M059J (cell line): Measurements from ENCODE around the gene KRT5. TPM values are rescaled to one million over a fixed set of nuclear protein-coding genes. Genes with fewer than 3 reads are reported as not detected.
"Not testable (repeated sequence)": the region's sequence is repeated elsewhere in the genome, so short reads cannot be mapped to it uniquely, and the experiment has no call there.

Experiments
- DNase-seq: peaks from one replicate; pipeline ENCODE4 v3.0.0-alpha.2; 2012; ENCODE audit warnings: low read depth
- total RNA-seq: library from RNA; depleted of rRNA; stranded (reverse); fragments of >200 nt; shearing (Covaris generic); gene quantifications from 2 replicates; pipeline ENCODE4 v1.2.3, GENCODE V29; 2014; rRNA removed

KRT5 gene
- total RNA-seq, 1 experiment from 2014 or later = not detected

GRCh38 chr12:52494518-52494917 is 25.7 kb downstream of the KRT5 start:
- DNase-seq = peak; percentile 6

GRCh38 chr12:52494100-52494499 is 26.1 kb downstream of the KRT5 start:
- DNase-seq = no peak

GRCh38 chr12:52493172-52493571 is 27.0 kb downstream of the KRT5 start, which contains the start of gene KRT6A:
Gene KRT6A, minus strand, starts transcription at chr12:52493257. Its CDS starts 69 bp downstream, at chr12:52493188.
- no peak for DNase-seq

GRCh38 chr12:52492405-52492804 is 27.8 kb downstream of the KRT5 start:
- DNase-seq = not testable (repeated sequence)

- not testable (repeated sequence) for DNase-seq
These were observed 28.7 kb downstream of the KRT5 start for GRCh38 chr12:52491495-52491894.

- no peak for DNase-seq
These were observed 31.5 kb downstream of the KRT5 start for GRCh38 chr12:52488736-52489135.

GRCh38 chr12:52487744-52488443 is 32.3 kb downstream of the KRT5 start:
- DNase-seq = not testable (repeated sequence)

- no peak for DNase-seq
These were observed 33.0 kb downstream of the KRT5 start for GRCh38 chr12:52487211-52487610.

GRCh38 chr12:52486166-52487105 is 33.8 kb downstream of the KRT5 start:
- no peak for DNase-seq

GRCh38 chr12:52480073-52480472 is 40.1 kb downstream of the KRT5 start:
- no peak for DNase-seq

- DNase-seq = no peak
These were observed 42.5 kb downstream of the KRT5 start for GRCh38 chr12:52477651-52478050.

- no peak for DNase-seq
These were observed 46.0 kb downstream of the KRT5 start for GRCh38 chr12:52474212-52474611.

- DNase-seq = no peak
These were observed 46.4 kb downstream of the KRT5 start, which contains the start of gene KRT6C for GRCh38 chr12:52473768-52474167. Gene KRT6C, minus strand, starts transcription at chr12:52473805. Its CDS starts 68 bp downstream, at chr12:52473737.

GRCh38 chr12:52469853-52470252 is 50.3 kb downstream of the KRT5 start:
- no peak for DNase-seq

GRCh38 chr12:52464897-52465296 is 55.3 kb downstream of the KRT5 start:
- DNase-seq = no peak

Other genes starting within 250 kb of the KRT5 start
- gene KRT86, start 245.7 kb downstream of the KRT5 start, total RNA-seq = 5.8 and 8.1 TPM in 2 replicates
- gene KRT81, start 228.9 kb downstream of the KRT5 start, total RNA-seq = 320 and 412 TPM in 2 replicates
- 0.22 TPM in 1 of 2 replicates, not detected in the other for gene KRT83, start 199.0 kb downstream of the KRT5 start, total RNA-seq
- gene KRT85, start 152.9 kb downstream of the KRT5 start, total RNA-seq = not detected in 2 replicates
- gene KRT84, start 134.7 kb downstream of the KRT5 start, total RNA-seq = not detected in 2 replicates
- not detected in 2 replicates for gene KRT82, start 114.1 kb downstream of the KRT5 start, total RNA-seq
- gene KRT75, start 86.0 kb downstream of the KRT5 start, total RNA-seq = 0.02 TPM in 1 of 2 replicates, not detected in the other
- not detected in 2 replicates for gene KRT6B, start 68.2 kb downstream of the KRT5 start, total RNA-seq
- gene KRT6C, start 46.6 kb downstream of the KRT5 start, total RNA-seq = not detected in 2 replicates
- not detected in 2 replicates for gene KRT6A, start 27.1 kb downstream of the KRT5 start, total RNA-seq
- not detected in 2 replicates for gene KRT71, start 32.8 kb upstream of the KRT5 start, total RNA-seq
- gene KRT74, start 53.4 kb upstream of the KRT5 start, total RNA-seq = not detected in 2 replicates
- not detected in 2 replicates for gene KRT72, start 81.1 kb upstream of the KRT5 start, total RNA-seq
- gene KRT73, start 98.2 kb upstream of the KRT5 start, total RNA-seq = not detected in 2 replicates
- gene KRT2, start 131.8 kb upstream of the KRT5 start, total RNA-seq = not detected in 2 replicates
- not detected in 2 replicates for gene KRT1, start 160.0 kb upstream of the KRT5 start, total RNA-seq
- not detected in 2 replicates for gene KRT77, start 183.1 kb upstream of the KRT5 start, total RNA-seq